ENCODE results near the gene CUEDC1.

Gene CUEDC1

DNA sequence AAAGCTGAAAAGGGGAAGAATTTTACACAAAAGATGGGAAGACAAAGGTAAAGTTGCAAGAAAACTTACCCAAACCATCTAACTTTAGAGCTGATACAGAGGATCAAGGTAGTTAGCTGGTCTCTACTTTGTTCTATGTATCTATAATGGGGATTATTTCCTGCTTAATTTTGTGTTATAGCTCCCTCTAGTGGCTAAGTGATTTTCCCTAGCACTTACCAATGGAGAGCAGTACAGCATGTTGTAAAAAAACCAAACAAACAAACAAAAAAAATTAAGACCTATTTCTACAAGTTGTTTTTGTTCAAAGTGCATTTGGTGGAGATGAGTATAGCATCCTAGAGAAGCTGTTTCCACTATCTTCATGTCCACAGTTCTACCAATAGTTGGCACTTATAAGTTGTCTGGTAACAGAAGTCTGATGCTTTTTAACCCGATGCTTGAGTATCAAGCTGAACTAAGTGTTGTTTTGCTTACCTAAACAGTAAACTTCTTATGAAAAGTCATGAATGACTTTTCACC is 44.3 kb upstream of the CUEDC1 start:
- Mint-ChIP-seq H3K27ac (no peak overlapping the region), H3K36me3 (ENCODE audit: low read depth) (peaks cover 37% of the 10 kb centered on the region), H3K4me1 (peaks cover 40% of the 10 kb centered on the region), H3K9me3 (no peaks in the 10 kb centered on the region), H3K27me3 (ENCODE audit: low read depth, poor library complexity) (no peaks in the 10 kb centered on the region), H3K4me3 (no peak overlapping the region)
- TF ChIP-seq, protein P1, sequence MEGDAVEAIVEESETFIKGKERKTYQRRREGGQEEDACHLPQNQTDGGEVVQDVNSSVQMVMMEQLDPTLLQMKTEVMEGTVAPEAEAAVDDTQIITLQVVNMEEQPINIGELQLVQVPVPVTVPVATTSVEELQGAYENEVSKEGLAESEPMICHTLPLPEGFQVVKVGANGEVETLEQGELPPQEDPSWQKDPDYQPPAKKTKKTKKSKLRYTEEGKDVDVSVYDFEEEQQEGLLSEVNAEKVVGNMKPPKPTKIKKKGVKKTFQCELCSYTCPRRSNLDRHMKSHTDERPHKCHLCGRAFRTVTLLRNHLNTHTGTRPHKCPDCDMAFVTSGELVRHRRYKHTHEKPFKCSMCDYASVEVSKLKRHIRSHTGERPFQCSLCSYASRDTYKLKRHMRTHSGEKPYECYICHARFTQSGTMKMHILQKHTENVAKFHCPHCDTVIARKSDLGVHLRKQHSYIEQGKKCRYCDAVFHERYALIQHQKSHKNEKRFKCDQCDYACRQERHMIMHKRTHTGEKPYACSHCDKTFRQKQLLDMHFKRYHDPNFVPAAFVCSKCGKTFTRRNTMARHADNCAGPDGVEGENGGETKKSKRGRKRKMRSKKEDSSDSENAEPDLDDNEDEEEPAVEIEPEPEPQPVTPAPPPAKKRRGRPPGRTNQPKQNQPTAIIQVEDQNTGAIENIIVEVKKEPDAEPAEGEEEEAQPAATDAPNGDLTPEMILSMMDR (IDR thresholded peaks at IDR 0.05), result peak; percentile 92
- DNase-seq, result peak; percentile 27

DNA sequence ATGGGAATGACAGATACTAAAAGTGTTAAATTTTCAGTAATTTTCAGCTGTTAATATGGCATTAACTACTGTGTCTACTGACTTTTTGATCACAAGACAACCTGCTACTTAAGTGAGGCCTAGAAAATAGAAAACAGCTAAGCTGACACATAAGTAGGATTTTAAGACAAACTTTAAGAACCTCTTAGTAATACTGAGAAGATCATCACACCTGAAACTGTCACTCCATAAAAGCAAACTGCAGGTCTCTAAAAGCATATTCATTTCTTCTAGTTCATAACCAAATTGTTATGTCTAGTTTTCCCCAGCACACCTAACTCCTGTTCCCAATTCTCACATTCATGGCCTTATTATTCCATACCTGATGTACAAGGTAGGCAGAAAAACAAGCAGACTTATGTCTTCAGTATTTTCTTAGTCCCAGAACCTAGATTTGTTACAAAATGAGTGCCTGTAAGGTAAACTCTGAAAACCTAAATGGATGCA is 43.8 kb upstream of the CUEDC1 start:
- Mint-ChIP-seq H3K27me3 (ENCODE audit: low read depth, poor library complexity) (no peaks in the 10 kb centered on the region), H3K4me1 (peaks cover 40% of the 10 kb centered on the region), H3K36me3 (ENCODE audit: low read depth) (peaks cover 33% of the 10 kb centered on the region), H3K9me3 (no peaks in the 10 kb centered on the region), H3K27ac (no peak overlapping the region), H3K4me3 (no peak overlapping the region)
- no peak for DNase-seq
- TF ChIP-seq, protein P1 (IDR thresholded peaks at IDR 0.05), result no peak

DNA sequence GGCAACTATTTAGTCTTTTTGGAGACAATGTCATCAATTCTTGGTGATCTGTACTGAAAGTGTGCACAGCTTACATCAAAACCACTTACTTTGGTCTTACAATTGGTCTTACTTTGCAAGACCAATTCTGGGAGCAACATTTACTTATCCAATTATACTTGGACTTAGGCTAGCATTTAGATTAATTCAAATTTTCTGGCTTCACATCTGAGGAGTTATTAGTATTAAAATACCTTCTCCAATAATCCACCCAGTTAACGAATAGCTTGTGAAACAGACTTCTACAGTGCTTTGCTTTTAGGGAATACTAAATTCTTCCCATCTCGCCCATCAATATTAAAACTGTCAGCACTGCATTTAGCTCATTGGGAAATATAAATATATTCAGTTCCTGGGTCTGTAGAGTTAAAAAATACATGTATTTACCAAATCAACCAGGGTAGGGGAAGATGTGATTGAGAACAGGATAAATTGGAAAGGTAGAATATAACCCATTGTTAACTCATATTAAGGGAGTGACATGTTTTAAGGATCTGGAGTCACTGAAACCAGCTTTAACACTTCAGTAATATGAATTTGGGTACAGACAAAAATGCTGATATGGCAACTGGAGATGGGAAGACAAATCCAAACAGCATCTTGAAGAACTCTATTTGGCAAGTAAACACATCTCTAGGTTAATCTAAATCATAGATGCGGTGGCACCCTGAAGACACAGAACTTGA is 42.0 kb upstream of the CUEDC1 start:
- Mint-ChIP-seq H3K4me1 (peaks cover 39% of the 10 kb centered on the region), H3K27me3 (ENCODE audit: low read depth, poor library complexity) (no peaks in the 10 kb centered on the region), H3K27ac (peak overlapping the region; percentile 44), H3K36me3 (ENCODE audit: low read depth) (peaks cover 15% of the 10 kb centered on the region), H3K9me3 (no peaks in the 10 kb centered on the region), H3K4me3 (no peak overlapping the region)
- no peak for DNase-seq
- TF ChIP-seq, protein P1 (IDR thresholded peaks at IDR 0.05), result no peak

DNA sequence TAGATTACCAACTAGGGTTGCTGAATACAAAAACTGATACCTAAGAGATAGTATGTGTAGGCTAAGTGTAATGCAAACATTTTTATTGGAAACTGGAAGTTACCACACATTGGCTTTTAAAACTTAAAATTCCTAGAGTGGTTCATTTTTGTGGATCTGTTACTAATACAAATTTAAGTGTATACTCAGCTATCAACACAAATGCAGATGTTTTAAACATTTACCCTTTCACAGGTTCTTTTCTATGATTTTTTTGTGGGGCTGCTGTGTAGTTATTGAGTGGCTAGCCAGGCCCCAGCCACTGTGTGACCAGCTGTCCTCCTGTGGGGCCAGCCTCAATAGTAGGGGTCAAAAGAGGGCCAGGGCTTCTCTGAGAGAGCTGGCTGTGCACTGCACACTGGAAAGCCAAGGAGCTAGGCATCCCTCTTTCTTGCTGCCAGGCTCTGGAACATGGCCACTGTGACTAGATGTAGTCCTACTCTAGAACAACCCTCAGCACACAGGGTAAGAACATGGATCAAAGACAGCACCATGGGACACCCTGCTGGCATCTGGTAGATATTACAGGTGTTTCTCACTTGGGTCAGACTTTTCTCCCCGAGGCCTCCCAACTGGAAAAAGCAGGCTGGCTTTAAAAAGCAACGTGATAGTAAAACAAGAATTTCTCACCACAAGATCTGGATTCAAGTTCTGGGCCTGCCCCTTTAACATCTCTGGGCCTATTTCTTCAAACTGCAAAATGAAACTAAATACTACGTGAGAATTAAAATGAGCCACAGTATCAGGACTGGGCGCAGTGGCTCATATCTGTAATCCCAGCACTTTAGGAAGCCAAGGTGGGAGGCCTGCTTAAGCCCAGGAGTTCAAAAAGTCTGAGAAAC is 40.1 kb upstream of the CUEDC1 start:
- H3K36me3 Mint-ChIP-seq (ENCODE audit: low read depth), result peaks cover 12% of the 10 kb centered on the region
- DNase-seq, result peak; percentile 51
- no peak overlapping the region for H3K4me3 Mint-ChIP-seq
- TF ChIP-seq, protein P1 (IDR thresholded peaks at IDR 0.05), result peak; percentile 65
- no peaks in the 10 kb centered on the region for H3K27me3 Mint-ChIP-seq (ENCODE audit: low read depth, poor library complexity)
- H3K9me3 Mint-ChIP-seq, result no peaks in the 10 kb centered on the region
- H3K27ac Mint-ChIP-seq, result peak overlapping the region; percentile 20
- H3K4me1 Mint-ChIP-seq, result peaks cover 54% of the 10 kb centered on the region

DNA sequence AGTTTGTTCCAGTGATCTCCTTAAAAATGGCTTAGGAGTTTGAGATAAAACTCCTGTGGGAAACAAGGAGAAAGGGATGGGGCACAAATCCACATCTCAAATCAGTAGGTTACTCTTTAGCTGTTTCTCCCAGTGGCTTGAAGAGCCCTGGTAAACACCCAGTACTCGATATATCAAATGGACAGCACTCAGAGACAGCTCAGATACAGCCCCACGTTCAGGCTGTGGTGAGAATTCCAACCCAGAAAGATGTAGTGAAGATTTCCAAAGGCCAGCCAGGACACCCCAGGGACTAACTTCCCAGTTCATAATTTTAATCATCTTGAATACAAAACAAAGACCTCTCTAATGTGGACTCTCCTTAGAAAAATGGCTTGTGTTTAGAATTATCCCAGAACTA is 39.2 kb upstream of the CUEDC1 start:
- H3K4me3 Mint-ChIP-seq, result peak overlapping the region; percentile 15

More for the DNA sequence above, 39.2 kb upstream of the CUEDC1 start:
- peak overlapping the region; percentile 92 for H3K27ac Mint-ChIP-seq
- H3K4me1 Mint-ChIP-seq, result peaks cover 62% of the 10 kb centered on the region
- H3K27me3 Mint-ChIP-seq (ENCODE audit: low read depth, poor library complexity), result no peaks in the 10 kb centered on the region
- TF ChIP-seq, protein P1 (IDR thresholded peaks at IDR 0.05), result no peak
- no peaks in the 10 kb centered on the region for H3K9me3 Mint-ChIP-seq
- DNase-seq, result no peak
- H3K36me3 Mint-ChIP-seq (ENCODE audit: low read depth), result peaks cover 12% of the 10 kb centered on the region
